ENCODE results near the gene IGSF10. TPM values are rescaled to one million over a fixed set of nuclear protein-coding genes. Genes with fewer than 3 reads are reported as not detected.

Gene IGSF10
- total and polyA plus RNA-seq, 10 donors: 0.22 to 8.5 (median 1.7) TPM

- no peak overlapping the region for H3K4me3 ChIP-seq
- intact Hi-C loops (cut with DNase I; ENCODE audit: low total_unique reads): no loop called here
- H3K27me3 ChIP-seq (replicated peaks in 1 of 7): peaks cover 0 to 7% (median 0%) of the 10 kb centered on the region in 7 donors
- peaks cover 0 to 3% (median 0%) of the 10 kb centered on the region in 6 donors for H3K4me1 ChIP-seq
- H3K36me3 ChIP-seq: no peaks in the 10 kb centered on the region
- no peak for DNase-seq
- H3K27ac ChIP-seq: no peak overlapping the region
- H3K9me3 ChIP-seq: no peaks in the 10 kb centered on the region
- 64 to 77% (median 73%) methylated on average over 1 of the region's 1 CpG for WGBS, 5 donors
- TF ChIP-seq, protein P1, sequence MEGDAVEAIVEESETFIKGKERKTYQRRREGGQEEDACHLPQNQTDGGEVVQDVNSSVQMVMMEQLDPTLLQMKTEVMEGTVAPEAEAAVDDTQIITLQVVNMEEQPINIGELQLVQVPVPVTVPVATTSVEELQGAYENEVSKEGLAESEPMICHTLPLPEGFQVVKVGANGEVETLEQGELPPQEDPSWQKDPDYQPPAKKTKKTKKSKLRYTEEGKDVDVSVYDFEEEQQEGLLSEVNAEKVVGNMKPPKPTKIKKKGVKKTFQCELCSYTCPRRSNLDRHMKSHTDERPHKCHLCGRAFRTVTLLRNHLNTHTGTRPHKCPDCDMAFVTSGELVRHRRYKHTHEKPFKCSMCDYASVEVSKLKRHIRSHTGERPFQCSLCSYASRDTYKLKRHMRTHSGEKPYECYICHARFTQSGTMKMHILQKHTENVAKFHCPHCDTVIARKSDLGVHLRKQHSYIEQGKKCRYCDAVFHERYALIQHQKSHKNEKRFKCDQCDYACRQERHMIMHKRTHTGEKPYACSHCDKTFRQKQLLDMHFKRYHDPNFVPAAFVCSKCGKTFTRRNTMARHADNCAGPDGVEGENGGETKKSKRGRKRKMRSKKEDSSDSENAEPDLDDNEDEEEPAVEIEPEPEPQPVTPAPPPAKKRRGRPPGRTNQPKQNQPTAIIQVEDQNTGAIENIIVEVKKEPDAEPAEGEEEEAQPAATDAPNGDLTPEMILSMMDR (IDR thresholded peaks at IDR 0.05 in 8 of 11, conservative IDR thresholded peaks at IDR 0.05 in 3 of 11): no peak
- TF ChIP-seq POLR2A (IDR thresholded peaks at IDR 0.05): no peak
- TF ChIP-seq POLR2AphosphoS5 (IDR thresholded peaks at IDR 0.05): no peak
Measured at GRCh38 chr3:151467069-151467468, 6.2 kb upstream of the IGSF10 start.

DNA sequence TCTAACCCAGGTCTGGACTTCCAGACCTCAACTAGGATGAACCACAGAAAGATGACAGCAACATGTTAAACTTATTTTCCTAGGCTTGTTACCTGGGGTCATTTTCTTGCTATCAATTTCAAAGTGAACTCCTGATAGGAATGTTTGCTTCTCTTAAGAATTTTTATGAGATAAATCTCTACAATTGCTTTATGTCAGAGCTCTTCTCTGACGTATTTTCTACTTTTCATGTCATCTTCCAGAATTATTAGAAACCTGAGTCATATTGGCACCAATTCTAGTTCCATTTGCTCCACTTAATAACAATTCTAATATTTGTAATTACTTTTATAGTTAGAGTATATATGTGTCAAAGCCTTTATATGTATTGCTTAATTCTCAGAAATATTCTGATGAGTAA lies 2.1 kb upstream of the IGSF10 start:
- 47 to 98% (median 84%) methylated on average over 1 of the region's 1 CpG for WGBS, 5 donors
- DNase-seq: no peak
- no peak for TF ChIP-seq POLR2AphosphoS5 (IDR thresholded peaks at IDR 0.05)
- no peaks in the 10 kb centered on the region for H3K9me3 ChIP-seq
- H3K27me3 ChIP-seq (replicated peaks in 1 of 7): peaks cover 0 to 34% (median 9%) of the 10 kb centered on the region in 7 donors
- H3K36me3 ChIP-seq: no peaks in the 10 kb centered on the region
- intact Hi-C loops (cut with DNase I; ENCODE audit: low total_unique reads): no loop called here
- H3K4me1 ChIP-seq: peaks cover 0 to 9% (median 6%) of the 10 kb centered on the region in 6 donors
- no peak overlapping the region for H3K4me3 ChIP-seq
- H3K27ac ChIP-seq: no peak overlapping the region

GRCh38 chr3:151462278-151462780 lies 1.5 kb upstream of the IGSF10 start:
- peaks cover 0 to 34% (median 9%) of the 10 kb centered on the region in 7 donors for H3K27me3 ChIP-seq (replicated peaks in 1 of 7)
- WGBS, 5 donors: 84 to 94% (median 89%) methylated on average over 6 of the region's 6 CpGs
- no peaks in the 10 kb centered on the region for H3K9me3 ChIP-seq
- H3K4me1 ChIP-seq: peaks cover 0 to 8% (median 6%) of the 10 kb centered on the region in 6 donors
- H3K4me3 ChIP-seq: no peak overlapping the region
- no peaks in the 10 kb centered on the region for H3K36me3 ChIP-seq
- H3K27ac ChIP-seq: no peak overlapping the region
- no peak for DNase-seq
- TF ChIP-seq, protein P1 (IDR thresholded peaks at IDR 0.05 in 8 of 11, conservative IDR thresholded peaks at IDR 0.05 in 3 of 11): no peak
- TF ChIP-seq POLR2AphosphoS5 (IDR thresholded peaks at IDR 0.05) (no peak), POLR2A (IDR thresholded peaks at IDR 0.05) (no peak)
- intact Hi-C loops (cut with DNase I; ENCODE audit: low total_unique reads): no loop called here

DNA sequence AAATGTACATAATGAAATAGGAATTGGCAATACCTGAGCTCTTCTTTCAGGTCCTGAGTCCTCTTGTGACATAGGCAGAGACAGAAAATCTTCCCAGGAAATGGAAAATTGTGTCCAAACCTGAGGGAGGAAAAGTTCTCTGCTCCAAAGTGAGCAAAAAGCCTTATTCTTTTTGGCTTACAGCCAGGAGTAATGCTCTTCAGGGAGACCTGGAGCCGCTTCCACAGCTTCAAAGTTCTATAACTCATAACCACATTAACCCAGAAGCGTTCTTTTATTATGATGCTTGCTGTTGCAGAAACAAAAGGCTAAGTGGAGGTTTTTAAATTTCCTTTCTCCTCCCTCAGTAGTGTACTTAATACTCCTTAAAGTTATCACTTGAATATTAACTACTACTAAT lies 633 bp downstream of the IGSF10 start:
- H3K9me3 ChIP-seq: no peaks in the 10 kb centered on the region
- H3K4me1 ChIP-seq: peaks cover 0 to 8% (median 6%) of the 10 kb centered on the region in 6 donors
- TF ChIP-seq POLR2AphosphoS5 (IDR thresholded peaks at IDR 0.05): no peak
- no peak for TF ChIP-seq POLR2A (IDR thresholded peaks at IDR 0.05)
- TF ChIP-seq, protein P1 (IDR thresholded peaks at IDR 0.05 in 8 of 11, conservative IDR thresholded peaks at IDR 0.05 in 3 of 11): no peak
- H3K36me3 ChIP-seq: no peaks in the 10 kb centered on the region
- H3K4me3 ChIP-seq: peak overlapping the region in 5 of 8 donors; percentile 32 to 59 (median 34)
- H3K27ac ChIP-seq: no peak overlapping the region
- peaks cover 0 to 34% (median 9%) of the 10 kb centered on the region in 7 donors for H3K27me3 ChIP-seq (replicated peaks in 1 of 7)
- intact Hi-C loops (cut with DNase I; ENCODE audit: low total_unique reads): no loop called here
- DNase-seq: no peak
- 37 to 69% (median 59%) methylated on average over 2 of the region's 2 CpGs for WGBS, 5 donors
